Common myeloid progenitor, CD34-positive (primary cell): Measurements from ENCODE around the gene SUGT1.

ENCODE experiments used
- CTCF ChIA-PET: fragments of 350-600 bp; sonication (Branson Sonifier 250); formaldehyde crosslinking; loops from one replicate; lab custom pipeline; 2021; ENCODE audit warnings: antibody characterized with exemption; lab: Charles Lee
- POLR2A ChIA-PET: fragments of 350-600 bp; sonication (Branson Sonifier 250); formaldehyde crosslinking; loops from one replicate; lab custom pipeline; 2021; ENCODE audit warnings: antibody characterized with exemption; lab: Charles Lee
- DNase-seq, 3 donors: peaks; one replicate each; pipeline versions ENCODE4 v3.0.0 to v3.0.0-alpha.2; 2013
- H3K27ac ChIP-seq, 2 experiments: 1 replicate in 1 of 2; 2 replicates in 1 of 2; pipeline ENCODE4 v1.7.0; 2013; ENCODE audit warnings: inconsistent platforms in 2 of 2, low read length in 2 of 2, mild to moderate bottlenecking in 2 of 2, low read depth in 1 of 2, moderate library complexity in 1 of 2; ENCODE audit not compliant: severe bottlenecking in 2 of 2, insufficient read depth in 1 of 2, poor library complexity in 1 of 2
- H3K27me3 ChIP-seq, 5 experiments: replicated peaks in 2 of 5; 1 replicate in 3 of 5; 2 replicates in 2 of 5; pipeline versions ENCODE4 v1.6.1 to v1.7.0; 2013; ENCODE audit warnings: low read length in 4 of 5, mild to moderate bottlenecking in 2 of 5, moderate library complexity in 2 of 5, inconsistent platforms in 1 of 5; ENCODE audit not compliant: insufficient read depth in 5 of 5, control insufficient read depth in 4 of 5
- H3K36me3 ChIP-seq, 4 experiments: 1 replicate in 2 of 4; 2 replicates in 2 of 4; pipeline versions ENCODE4 v1.6.1 to v1.7.0; 2013; ENCODE audit warnings: low read length in 3 of 4, control low read depth in 1 of 4, mild to moderate bottlenecking in 1 of 4; ENCODE audit not compliant: control insufficient read depth in 4 of 4, insufficient read depth in 4 of 4
- H3K4me1 ChIP-seq, 4 experiments: 1 replicate in 3 of 4; 2 replicates in 1 of 4; pipeline versions ENCODE4 v1.6.1 to v1.7.1; 2013; ENCODE audit warnings: low read length in 3 of 4, mild to moderate bottlenecking in 3 of 4, control low read depth in 1 of 4, inconsistent platforms in 1 of 4, moderate library complexity in 1 of 4; ENCODE audit not compliant: control insufficient read depth in 4 of 4, insufficient read depth in 4 of 4; ENCODE audit errors: control extremely low read depth in 1 of 4
- H3K4me3 ChIP-seq, 7 experiments: 1 replicate in 4 of 7; 2 replicates in 3 of 7; pipeline versions ENCODE4 v1.5.1 to v1.7.0; 2013; ENCODE audit warnings: mild to moderate bottlenecking in 7 of 7, low read length in 6 of 7, moderate library complexity in 6 of 7, inconsistent platforms in 2 of 7, low read depth in 2 of 7, control low read depth in 1 of 7; ENCODE audit not compliant: insufficient read depth in 4 of 7, control insufficient read depth in 1 of 7; ENCODE audit errors: extremely low read depth in 1 of 7
- H3K9me3 ChIP-seq, 5 experiments: 1 replicate in 4 of 5; 2 replicates in 1 of 5; pipeline versions ENCODE4 v1.6.1 to v1.7.1; 2013; ENCODE audit warnings: low read length in 4 of 5, mild to moderate bottlenecking in 2 of 5, inconsistent platforms in 1 of 5, low read depth in 1 of 5, moderate library complexity in 1 of 5; ENCODE audit not compliant: control insufficient read depth in 4 of 5, insufficient read depth in 2 of 5; ENCODE audit errors: control extremely low read depth in 1 of 5
- WGBS: methylation state at CpG from one replicate; pipeline ENCODE4 v1.1.5; 2013; ENCODE audit not compliant: insufficient coverage; 5-methylcytosine and 5-hydroxymethylcytosine counted together

SUGT1 gene

GRCh38 chr13:52749419-52749818, 96.8 kb downstream of the SUGT1 start:
- POLR2A ChIA-PET = no interaction called here
- no peaks in the 10 kb centered on the region for H3K36me3 ChIP-seq
- DNase-seq = no peak
- peaks cover 0 to 6% (median 0%) of the 10 kb centered on the region in 5 experiments for H3K27me3 ChIP-seq
- 86% methylated on average over 4 of the region's 5 CpGs for WGBS
- no peaks in the 10 kb centered on the region for H3K4me1 ChIP-seq
- CTCF ChIA-PET = no interaction called here
- no peak overlapping the region for H3K4me3 ChIP-seq
- H3K9me3 ChIP-seq = no peaks in the 10 kb centered on the region
- no peak overlapping the region for H3K27ac ChIP-seq
